ENCODE results near the gene STX2. TPM values are rescaled to one million over a fixed set of nuclear protein-coding genes. Genes with fewer than 3 reads are reported as not detected.

The STX2 gene
- total RNA-seq, 4 donors from 2014 or later: 8.1 to 22.1 (median 9.7) TPM

- Histone ChIP-seq H3K4me1 (no peaks in the 10 kb centered on the region), H3K4me3 (no peak overlapping the region), H3K36me3 (peaks cover 0 to 12% (median 0%) of the 10 kb centered on the region in 4 donors), H3K9me3 (no peaks in the 10 kb centered on the region), H3K27me3 (no peaks in the 10 kb centered on the region), H3K27ac (no peak overlapping the region)
- intact Hi-C loops (cut with DNase I; ENCODE audit: low total_unique reads): no loop called here
- DNase-seq: no peak
- 97 to 100% methylated on average over 1 to 7 of the region's 7 CpGs for whole genome bisulfite sequencing, 2 donors (ENCODE audit: low coverage in 1 of 2)
- in situ Hi-C loops (cut with MboI; ENCODE audit: low pct_ligation_motif_present in 1 of 4, low pct_unique_long_range_greater_than_20kb in 1 of 4, low sequenced_read_pairs in 3 of 4): no loop called here
- no peak for TF ChIP-seq POLR2AphosphoS5 (IDR thresholded peaks at IDR 0.05)
- no peak for TF ChIP-seq EP300 (IDR thresholded peaks at IDR 0.05; ENCODE audit: low read depth)
- no peak for TF ChIP-seq CTCF (IDR thresholded peaks at IDR 0.05)
- no peak for TF ChIP-seq POLR2A (IDR thresholded peaks at IDR 0.05)
Observed at GRCh38 chr12:130806574-130806973, 32.5 kb downstream of the STX2 start.

GRCh38 chr12:130805635-130806034 lies 33.4 kb downstream of the STX2 start:
- TF ChIP-seq POLR2AphosphoS5 (IDR thresholded peaks at IDR 0.05) (no peak), CTCF (IDR thresholded peaks at IDR 0.05) (no peak), POLR2A (IDR thresholded peaks at IDR 0.05) (no peak), EP300 (IDR thresholded peaks at IDR 0.05; ENCODE audit: low read depth) (no peak)
- Histone ChIP-seq H3K4me1 (no peaks in the 10 kb centered on the region), H3K4me3 (no peak overlapping the region), H3K9me3 (no peaks in the 10 kb centered on the region), H3K27me3 (no peaks in the 10 kb centered on the region), H3K36me3 (peaks cover 0 to 12% (median 0%) of the 10 kb centered on the region in 4 donors), H3K27ac (no peak overlapping the region)
- in situ Hi-C loops (cut with MboI; ENCODE audit: low pct_ligation_motif_present in 1 of 4, low pct_unique_long_range_greater_than_20kb in 1 of 4, low sequenced_read_pairs in 3 of 4): no loop called here
- 79 to 83% methylated on average over 1 to 5 of the region's 5 CpGs for WGBS, 2 donors (ENCODE audit: low coverage in 1 of 2)
- intact Hi-C loops (cut with DNase I; ENCODE audit: low total_unique reads): no loop called here
- DNase-seq: no peak

- DNase-seq: no peak
- no peak overlapping the region for H3K27ac ChIP-seq
- H3K4me3 ChIP-seq: no peak overlapping the region
- 83 to 96% methylated on average over 2 to 14 of the region's 14 CpGs for WGBS, 2 donors (ENCODE audit: low coverage in 1 of 2)
- H3K9me3 ChIP-seq: no peaks in the 10 kb centered on the region
- intact Hi-C loops (cut with DNase I; ENCODE audit: low total_unique reads) (no loop called here), in situ Hi-C loops (cut with MboI; ENCODE audit: low pct_ligation_motif_present in 1 of 4, low pct_unique_long_range_greater_than_20kb in 1 of 4, low sequenced_read_pairs in 3 of 4) (no loop called here)
- H3K27me3 ChIP-seq: no peaks in the 10 kb centered on the region
- no peaks in the 10 kb centered on the region for H3K36me3 ChIP-seq
- no peak for TF ChIP-seq EP300 (IDR thresholded peaks at IDR 0.05; ENCODE audit: low read depth)
- no peak for TF ChIP-seq CTCF (IDR thresholded peaks at IDR 0.05)
- TF ChIP-seq POLR2AphosphoS5 (IDR thresholded peaks at IDR 0.05): no peak
- no peak for TF ChIP-seq POLR2A (IDR thresholded peaks at IDR 0.05)
- H3K4me1 ChIP-seq: no peaks in the 10 kb centered on the region
Observed at GRCh38 chr12:130804216-130804615, 34.8 kb downstream of the STX2 start.

GRCh38 chr12:130803702-130804101 lies 35.3 kb downstream of the STX2 start:
- Histone ChIP-seq H3K27ac (no peak overlapping the region), H3K9me3 (no peaks in the 10 kb centered on the region), H3K27me3 (no peaks in the 10 kb centered on the region), H3K4me3 (no peak overlapping the region), H3K4me1 (no peaks in the 10 kb centered on the region), H3K36me3 (no peaks in the 10 kb centered on the region)
- 90 to 93% methylated on average over 5 of the region's 5 CpGs for WGBS, 2 donors (ENCODE audit: low coverage in 1 of 2)
- intact Hi-C loops (cut with DNase I; ENCODE audit: low total_unique reads): no loop called here
- no peak for DNase-seq
- in situ Hi-C loops (cut with MboI; ENCODE audit: low pct_ligation_motif_present in 1 of 4, low pct_unique_long_range_greater_than_20kb in 1 of 4, low sequenced_read_pairs in 3 of 4): no loop called here
- TF ChIP-seq POLR2AphosphoS5 (IDR thresholded peaks at IDR 0.05) (no peak), EP300 (IDR thresholded peaks at IDR 0.05; ENCODE audit: low read depth) (no peak), CTCF (IDR thresholded peaks at IDR 0.05) (no peak), POLR2A (IDR thresholded peaks at IDR 0.05) (no peak)
